Measurements from ENCODE around the gene TNXB.
"Not testable (repeated sequence)": the region's sequence is repeated elsewhere in the genome, so short reads cannot be mapped to it uniquely, and the experiment has no call there.

TNXB gene

DNA sequence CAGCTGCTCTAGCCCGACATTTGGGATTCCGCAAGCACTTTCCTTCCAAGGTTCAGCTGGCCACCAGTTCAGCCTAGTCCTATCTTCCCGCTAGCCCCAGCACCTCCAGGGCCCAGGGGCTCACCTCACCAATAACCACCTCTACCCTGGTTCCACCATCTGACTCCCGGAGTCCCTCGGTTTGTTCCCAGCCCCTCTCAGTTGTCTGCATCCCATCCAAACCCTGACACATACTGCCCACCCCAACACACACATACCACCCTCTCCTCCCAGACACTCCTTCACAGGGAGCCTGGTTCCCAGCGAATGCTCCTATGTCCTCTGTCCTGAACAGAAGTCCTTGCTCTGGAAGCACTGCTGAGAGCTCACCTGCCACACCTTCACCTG, 418 bp downstream of the TNXB start:
- no peak for DNase-seq

DNA sequence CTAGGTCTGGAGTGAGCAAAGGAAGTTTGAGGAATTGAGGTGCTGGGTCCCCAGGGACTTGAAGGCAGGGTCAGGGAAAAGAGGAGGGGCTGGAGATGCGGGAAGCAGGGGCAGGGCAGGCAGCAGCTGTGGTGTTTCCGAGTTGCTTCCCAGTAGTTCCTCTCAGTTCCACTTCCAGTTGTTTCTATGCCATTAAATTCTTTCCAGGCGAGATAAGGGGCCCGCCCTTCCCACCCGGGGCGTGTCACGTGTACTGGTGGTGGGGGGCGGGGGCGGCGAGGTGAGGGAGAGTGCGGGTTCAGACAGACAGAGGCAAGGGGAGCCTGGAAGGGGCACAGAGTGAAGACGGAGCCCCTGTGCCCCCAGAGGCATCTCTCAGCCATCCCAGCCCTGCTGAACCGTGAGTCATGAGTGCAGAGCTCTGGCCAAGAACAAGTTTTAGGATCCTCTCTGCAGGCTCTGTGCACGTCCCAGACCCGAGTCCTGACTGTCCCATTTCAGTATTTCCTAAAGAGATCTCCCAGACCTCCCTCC, 977 bp downstream of the TNXB start:
- no peak for DNase-seq

DNA sequence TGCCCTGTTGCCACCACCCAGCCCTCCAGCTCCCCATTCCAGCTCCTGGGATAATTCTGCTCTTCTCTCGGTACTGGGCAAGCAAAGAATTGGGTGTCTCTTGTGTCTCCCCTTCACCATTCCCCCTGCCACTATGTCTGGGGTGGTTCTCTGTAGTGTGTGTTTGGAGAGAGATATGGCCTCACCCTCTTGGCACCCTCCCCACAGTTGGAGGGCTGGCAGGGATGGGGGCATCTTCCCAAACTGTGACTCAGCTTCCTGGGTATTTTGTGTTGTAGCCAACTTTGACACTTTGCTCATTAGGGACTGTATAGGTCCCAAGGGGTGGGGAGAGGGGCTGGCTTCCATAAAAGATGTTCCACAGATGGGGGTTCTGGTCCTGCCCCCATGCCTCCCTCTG, 1.7 kb downstream of the TNXB start:
- DNase-seq = no peak

DNA sequence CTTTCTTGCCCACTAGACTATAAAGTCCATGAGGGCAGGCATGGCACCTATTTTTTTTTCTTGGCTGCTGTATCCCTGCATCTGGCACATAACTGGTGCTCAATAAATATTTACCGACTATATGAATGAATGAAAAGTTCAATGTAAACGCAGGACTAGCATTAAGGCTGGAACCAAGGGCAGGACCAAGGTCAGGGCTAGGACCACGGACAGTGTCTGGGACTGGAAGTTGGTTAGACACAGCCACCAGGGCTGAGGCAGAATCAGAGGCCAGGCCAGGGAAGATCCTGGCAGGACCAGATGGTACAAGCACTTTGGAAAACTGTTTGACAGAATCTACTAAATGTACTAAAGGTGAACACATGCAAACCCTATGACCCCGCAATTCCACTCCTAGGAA, 3.7 kb downstream of the TNXB start:
- DNase-seq = no peak

DNA sequence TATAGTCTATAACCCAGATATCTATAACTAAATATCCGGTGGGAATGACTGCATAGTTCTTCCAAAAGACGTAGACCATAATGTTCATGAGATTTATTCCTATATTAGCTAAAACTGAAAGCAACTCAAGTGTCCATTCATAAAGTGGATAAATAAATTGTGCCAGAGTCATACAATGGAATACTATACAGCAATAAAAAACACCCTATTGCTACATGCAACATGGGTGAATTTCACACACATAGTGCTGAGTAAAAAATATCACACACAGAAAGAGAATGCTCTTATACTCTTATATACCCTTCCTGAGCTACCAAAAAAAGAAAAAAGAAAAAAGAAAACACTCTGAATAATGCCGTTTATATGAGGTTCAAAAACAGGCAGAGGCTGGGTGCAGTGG, 6.9 kb downstream of the TNXB start:
- no peak for DNase-seq

DNA sequence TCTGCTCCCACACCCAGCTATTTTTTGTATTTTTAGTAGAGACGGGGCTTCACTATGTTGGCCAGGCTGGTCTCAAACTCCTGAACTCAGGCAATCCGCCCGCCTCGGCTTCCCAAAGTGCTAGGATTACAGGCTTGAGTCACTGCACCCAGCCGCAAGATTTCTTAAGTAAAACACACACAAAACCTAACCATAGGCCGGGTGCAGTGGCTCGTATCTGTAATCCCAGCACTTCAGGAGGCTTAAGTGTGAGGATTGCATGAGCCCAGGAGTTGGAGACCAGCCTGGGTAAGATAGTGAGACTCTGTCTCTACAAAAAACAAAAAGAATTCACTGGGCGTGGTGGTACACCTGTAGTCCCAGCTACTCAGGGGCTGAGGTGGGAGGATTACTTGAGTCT, 8.9 kb downstream of the TNXB start:
- DNase-seq = not testable (repeated sequence)

DNA sequence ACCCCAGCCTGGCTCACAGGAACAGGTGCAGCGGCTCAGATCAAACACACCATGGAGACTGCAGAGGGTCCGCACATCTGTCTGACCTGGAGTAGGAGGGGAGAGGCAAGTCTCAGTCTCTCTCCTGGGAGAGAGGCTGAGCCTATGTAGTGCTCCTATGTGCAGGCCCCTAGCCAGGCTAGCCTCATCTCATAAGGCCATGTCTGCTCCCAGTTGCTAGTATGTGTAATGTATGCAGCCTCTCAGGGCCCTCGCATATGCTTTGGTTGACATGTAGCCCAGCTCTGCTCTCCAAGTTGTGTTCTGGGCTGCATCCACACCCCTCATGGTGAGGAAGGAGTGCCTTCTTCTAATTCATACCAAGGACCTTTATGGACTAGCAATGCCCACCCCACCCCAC, 11.8 kb downstream of the TNXB start:
- no peak for DNase-seq

DNA sequence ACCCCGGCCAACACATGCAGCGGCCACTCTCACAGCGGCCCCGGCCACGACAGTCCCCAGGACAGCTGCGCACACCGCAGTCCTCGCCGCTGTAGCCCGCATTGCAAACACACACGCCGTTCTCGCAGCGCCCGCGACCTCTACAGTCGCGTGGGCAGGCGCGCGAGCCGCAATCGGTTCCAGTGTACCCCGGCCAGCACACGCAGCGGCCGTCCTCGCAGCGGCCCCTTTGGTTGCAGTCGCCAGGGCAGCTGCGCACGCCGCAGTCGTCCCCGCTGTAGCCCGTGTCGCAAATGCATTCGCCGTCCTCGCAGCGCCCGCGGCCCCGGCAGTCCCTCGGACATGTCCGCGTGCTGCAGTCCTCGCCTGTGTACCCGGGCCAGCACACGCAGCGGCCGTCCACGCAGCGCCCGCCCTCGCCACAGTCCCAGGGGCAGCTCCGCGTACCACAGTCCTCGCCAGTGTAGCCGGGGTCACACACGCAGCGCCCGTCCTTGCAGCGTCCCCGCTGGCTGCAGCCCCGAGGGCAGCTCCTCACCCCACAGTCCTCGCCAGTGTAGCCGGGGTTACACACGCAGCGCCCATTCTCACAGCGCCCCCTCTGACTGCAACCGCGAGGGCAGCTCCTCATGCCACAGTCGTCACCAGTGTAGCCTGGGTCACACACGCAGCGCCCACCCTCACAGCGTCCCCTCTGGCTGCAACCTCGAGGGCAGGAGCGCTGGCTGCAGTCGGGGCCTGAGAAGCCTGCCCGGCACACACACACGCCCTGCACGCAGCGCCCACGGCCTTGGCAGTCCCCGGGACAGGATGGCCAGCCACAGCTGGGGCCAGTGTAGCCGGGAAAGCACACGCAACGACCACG, 12.5 kb downstream of the TNXB start:
- no peak for DNase-seq

DNA sequence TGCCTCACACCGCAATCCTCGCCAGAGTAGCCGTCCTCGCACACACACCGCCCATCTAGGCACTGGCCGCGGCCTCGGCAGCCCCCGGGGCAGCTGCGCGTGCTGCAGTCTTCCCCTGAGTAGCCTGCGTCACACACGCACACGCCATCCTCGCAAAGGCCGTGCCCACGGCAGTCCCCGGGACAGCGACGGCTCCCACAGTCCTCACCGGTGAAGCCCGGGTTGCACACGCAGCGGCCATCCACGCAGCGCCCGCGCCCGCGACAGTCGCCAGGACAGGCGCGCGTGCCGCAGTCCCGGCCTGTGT, 13.1 kb downstream of the TNXB start:
- no peak for DNase-seq

DNA sequence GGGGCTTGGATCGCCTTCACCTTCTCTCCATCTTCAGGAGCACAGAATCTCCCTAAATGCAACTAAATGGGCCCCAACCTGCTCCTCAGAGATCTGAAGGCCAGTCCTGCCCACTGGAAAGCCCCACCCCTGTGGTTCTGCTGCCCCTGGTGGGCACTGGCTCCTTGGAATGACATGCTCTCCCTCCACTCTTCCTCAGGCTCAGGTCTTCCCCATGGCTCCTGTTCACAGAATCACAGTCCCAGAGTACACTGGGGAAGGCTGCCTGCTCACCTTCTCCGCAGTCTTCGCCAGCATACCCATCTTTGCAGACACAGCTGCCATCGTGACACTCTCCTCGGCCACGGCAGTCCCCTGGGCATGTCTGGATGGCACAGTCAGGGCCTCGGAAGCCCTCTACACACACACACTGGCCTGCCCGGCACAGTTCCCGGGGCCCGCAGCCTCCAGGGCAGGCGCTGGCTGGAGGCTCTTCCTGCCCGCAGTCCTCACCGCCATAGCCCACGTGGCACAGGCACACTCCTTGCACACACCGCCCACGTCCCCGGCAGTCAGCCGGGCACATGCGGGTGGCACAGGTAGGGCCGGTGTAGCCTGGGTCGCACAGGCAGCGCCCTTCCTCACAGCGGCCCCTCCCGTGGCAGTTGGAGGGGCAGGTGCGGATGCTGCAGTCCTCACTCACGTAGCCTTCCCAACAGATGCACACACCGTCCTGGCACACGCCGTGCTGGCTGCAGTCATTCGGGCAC, 13.6 kb downstream of the TNXB start:
- DNase-seq = no peak

DNA sequence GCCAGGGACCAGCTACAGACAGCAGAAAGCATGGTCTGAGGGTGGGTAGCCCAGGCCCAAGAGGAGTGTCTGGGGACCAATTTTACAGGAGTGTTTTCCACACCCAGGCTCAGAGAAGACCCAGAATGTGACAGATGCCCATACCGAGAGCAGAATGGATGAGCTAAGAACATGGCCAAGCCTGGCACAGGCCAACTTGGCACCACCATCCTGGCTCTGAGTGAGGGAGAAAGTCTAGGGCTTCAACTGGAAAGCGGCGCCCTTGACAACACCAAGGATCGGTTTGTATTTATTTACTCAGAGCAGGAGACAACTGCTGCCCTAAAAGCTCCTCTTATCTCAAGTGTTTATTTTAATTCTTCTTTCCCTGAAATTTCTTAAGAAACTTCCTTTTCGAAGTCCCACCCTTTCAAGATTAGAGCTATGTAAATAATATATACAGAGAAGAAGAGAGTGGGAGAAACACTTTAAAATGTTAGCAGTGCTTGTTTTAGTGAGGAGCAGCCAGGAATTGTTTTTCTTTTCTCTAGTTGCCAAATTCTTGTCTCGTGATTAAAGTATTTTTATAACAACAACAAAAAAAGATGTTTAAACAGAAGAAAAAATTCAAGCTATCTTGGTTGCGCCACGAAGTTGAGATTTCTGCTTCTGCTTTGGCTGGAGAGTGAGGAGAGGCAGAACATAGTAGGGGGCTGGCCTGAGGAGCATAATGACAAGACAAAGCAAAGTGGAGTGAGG, 16.2 kb downstream of the TNXB start:
- no peak for DNase-seq

DNA sequence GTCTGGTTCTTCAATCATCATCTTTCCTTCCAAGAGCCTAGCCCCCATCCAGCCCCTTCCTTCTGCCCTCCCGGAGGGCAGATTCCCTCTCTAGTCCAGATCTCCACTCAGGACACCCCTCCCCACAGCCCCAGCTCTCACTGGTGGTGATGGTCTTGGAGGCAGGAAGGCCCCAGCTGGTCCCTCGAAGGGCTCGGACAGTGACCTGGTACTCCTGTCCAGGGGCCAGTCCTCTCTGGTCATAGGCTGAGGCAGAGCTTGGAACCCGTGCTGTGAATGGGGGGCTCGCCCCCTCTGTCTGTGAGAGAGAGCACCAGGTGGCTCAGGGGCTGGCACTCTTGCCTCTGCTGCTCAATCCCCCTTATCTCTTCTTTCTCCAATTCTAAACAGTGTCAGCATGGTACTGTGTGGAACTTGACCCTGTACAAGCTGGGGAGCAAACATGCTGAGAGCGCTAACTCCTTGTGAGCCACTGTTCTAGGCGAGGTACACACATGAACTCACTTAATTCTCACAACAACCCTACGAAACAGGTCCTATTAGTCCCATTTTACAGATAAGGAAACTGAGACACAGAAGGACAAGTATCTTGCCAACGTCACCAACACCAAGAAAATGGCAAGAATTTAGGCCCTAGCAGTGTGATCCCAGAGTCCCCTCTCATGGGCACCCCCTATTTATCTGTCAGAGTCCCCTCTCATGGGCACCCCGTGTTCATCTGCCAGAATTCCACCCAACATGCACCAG, 19.9 kb downstream of the TNXB start:
- no peak for DNase-seq

DNA sequence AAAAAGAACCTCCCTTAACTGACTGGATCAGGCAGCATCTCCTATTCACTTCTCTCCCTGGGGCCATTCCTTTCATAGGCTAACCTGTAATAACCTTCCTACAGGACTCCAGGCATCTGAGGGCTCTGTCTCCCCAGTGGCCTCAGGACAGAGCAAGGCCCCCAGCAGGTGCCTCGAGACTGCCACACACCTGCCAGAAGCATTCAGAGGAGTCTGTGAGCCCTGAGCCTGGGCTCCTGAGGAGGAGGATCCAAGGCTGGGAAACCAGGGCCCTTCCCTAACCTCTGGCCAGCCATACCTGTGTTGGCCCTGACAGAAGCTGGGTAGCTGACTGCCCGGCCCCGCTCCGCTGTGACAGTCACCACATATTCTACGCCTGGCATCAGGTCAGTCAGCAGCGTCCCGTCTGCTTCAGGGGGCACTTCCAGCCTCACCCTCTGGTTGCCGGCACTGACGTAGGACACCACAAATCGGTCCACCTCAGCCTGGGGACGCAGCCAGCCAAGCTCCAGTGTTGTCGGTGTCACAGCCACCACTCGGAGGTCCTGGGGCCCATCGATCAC, 20.6 kb downstream of the TNXB start:
- DNase-seq = no peak

DNA sequence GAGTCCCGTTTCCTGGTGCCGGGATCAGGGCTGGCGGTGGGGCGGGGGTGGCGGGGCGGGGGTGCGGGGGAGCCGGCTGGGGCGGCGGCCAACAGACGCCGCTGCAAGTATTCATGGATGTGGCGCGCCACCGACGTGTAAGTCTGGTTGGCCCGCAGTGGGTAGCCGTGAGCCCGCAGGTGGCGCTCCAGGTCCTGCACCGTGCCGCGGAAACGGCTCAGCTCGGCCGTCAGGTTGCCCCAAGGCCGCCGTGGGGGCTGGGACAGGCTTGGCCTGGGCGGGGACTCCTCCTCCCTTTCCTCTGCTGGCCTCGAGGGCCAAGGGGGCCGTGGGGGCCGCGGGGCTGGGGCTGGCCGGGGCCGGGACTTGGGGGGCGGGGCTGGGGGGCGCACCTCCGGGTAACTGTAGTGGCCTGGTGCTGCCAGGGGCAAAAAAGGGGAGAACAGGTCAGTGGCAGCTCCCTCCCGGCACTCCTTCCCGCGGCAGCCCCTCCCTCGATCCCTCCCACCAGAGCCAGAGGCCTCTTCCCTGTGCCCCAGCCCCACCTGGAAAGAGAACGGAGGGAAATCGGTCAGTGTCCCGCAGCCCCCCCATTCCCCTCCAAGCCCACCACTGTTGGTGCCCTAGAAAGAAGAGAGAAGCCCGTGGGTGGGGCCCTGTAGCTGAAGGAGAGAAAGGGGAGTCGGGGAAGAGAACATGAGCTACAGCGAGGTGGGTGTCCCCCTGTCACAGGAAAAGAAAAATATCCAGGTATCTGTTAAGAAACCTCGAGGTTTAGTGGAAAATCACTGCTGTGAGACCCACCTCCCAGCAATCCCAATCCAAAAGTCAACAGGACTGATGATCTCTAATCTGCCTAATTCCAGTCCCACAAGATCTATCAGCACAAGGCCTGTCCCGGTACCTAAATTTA, 21.3 kb downstream of the TNXB start:
- peak in 1 of 2 donors; percentile 8 for DNase-seq

DNA sequence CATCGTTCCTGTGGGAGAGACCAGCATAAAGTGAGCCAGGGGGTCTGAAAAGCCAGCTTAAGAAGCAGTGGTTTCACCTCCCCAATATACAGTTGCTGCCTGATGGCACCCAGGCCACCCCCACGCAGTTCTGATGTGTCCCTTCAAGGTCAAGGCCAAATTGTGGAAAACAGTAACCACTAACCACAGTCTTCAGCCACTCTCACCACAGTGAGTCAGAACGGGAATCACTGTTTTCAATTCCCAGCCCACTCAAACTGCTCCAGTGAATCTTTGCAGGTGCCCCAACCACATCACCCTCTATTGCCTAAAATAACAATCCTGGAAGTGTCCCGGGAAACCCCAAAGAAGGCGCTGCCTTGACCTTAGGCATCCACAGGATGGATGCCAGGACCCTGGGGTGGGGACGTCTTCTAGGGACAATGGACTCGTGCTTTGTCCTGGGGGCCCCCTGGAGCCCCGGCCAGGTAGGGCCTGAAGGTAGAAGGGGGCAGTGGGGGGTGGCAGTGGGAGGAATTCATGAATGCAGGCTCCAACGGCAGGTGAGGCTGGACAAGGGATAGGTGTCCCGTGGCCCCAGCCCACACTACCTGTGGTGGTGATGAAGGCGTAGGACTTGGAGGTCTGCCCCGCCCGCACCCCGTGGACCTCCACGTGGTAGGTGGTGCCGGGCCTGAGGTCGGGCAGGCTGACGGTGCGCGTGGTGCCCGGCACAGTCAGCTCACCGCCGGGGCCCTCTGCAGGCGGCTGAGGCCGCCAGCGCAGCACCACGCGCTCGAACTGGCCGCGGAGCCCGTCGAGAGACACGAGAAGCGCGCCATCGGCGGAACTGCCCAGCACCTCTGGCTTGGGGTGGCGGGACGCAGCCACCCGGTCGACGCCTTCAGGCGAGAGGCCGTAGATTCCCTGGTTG, 22.2 kb downstream of the TNXB start:
- DNase-seq = no peak

DNA sequence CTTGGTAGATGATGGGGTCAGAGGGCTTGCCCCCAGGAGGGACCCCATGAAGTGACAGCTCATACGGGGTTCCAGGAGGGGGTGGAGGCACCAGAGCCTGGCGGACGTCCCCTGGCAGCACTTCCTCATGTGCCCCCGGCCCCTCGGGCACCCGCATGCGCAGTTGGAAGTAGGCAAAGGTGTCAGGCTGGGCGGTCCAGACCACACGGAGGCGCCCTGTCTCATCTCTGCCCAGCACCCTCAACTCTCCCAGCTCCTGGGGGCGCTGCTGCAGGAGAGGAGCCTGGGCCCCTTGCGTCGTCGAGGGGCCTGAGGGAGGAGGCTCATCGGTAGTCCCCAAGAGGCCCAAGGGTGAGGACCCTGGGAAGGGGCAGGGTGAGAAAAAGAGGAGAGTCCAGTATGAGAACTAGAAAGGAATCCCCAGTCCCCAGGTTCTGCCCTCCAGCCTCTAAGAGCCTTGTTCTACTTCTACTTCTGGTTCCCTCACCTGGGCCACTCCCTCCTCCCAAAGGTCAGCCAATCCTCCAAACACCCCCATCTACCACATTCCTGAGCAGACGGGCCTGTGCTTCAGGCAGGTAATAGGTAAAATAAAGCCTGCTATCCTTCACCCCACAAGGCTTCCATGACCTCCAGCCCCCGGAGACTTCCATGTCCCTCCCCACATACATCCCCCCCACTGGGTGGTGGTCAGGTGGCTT, 23.2 kb downstream of the TNXB start:
- DNase-seq = no peak

DNA sequence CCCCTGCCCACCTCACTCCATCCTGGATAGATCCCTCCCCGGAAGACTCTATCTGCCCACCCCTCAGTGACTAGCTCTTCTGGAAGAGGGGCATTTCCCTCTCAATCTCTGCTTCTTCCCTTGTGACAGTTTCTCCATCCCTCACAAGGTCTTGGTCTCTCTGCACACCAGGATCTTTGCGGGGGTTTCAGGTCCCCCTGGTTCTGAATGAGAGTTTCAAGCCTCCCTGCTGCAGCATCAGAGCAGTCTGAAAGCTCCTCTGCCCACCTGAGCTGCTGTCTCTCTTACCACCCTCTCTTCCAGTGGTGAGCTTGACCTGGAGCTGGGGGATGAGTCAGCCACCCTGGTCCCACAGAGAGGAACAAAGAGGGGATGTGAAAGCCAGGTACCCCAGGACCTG, 24.4 kb downstream of the TNXB start:
- no peak for DNase-seq

DNA sequence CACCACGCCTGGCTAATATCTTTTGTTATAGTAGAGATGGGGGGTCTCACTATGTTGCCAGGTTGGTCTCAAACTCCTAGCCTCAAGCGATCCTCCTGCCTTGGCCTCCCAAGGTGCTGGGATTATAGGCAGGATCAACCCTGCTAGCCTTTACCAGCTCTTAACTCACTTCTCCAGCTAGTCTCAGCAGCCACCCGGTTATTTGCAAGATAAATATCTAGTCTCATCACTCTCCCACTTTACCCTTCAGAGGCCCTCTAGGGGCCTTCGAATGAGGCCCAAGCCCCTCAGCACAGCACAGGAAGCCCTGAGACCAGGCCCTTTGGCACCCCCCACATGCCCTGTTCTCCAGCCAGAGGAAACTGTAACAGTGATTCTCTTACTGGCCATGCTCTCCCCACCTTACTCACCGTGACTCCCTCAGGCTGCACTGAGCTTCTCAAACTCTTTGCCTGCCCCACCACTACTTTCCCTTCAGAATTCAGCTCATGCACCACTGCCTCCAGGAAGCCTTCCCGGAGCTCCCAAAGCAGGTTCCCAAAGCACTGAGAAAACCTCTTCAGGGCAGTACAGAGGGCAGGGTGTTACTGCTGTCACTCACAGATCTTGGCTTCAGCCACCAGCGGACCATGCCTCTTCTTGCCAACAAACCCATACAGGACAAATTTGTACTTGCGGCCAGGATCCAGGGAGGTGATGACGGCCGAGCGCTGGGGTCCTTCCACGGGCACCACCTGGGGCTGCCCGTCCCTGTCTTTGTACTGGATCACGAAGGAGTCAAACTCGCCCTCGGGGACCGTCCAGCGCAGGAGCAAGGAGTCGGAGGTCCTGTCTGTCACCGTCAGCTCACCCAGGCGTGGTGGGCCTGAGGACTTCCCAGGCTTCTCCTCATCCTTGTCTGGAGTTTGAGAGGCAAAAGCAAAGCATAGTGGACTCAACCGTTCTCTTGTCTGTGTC, 25.0 kb downstream of the TNXB start:
- DNase-seq = no peak
